Activated CD4-positive, alpha-beta memory T cell treated with anti-CD3 and anti-CD28 coated beads, Interleukin-2, amount 10 ng/mL, durations not matched to agents 7 days and 5 days (primary cell): ENCODE measurements around the gene MYLK2. TPM values are rescaled to one million over a fixed set of nuclear protein-coding genes. Genes with fewer than 3 reads are reported as not detected.

Experiments
- CTCF ChIA-PET: fragments of 350-600 bp; sonication (Branson Sonifier 250); formaldehyde crosslinking; loops from one replicate; lab custom pipeline; 2021; ENCODE audit warnings: antibody characterized with exemption, inconsistent platforms; lab: Charles Lee
- POLR2A ChIA-PET: fragments of 350-600 bp; sonication (Branson Sonifier 250); formaldehyde crosslinking; loops from one replicate; lab custom pipeline; 2021; ENCODE audit warnings: antibody characterized with exemption; lab: Charles Lee
- DNase-seq: peaks from one replicate; pipeline ENCODE4 v3.0.0-alpha.2; 2020
- H3K27ac Mint-ChIP-seq: one replicate; pipeline ENCODE4 v1.8.0; 2021; ENCODE audit warnings: mild to moderate bottlenecking, mixed read lengths
- H3K27me3 Mint-ChIP-seq: one replicate; pipeline ENCODE4 v1.8.0; 2021; ENCODE audit warnings: mixed read lengths
- H3K36me3 Mint-ChIP-seq: one replicate; pipeline ENCODE4 v1.8.0; 2021; ENCODE audit warnings: low read depth, mixed read lengths
- H3K4me1 Mint-ChIP-seq: one replicate; pipeline ENCODE4 v1.8.0; 2021; ENCODE audit warnings: mixed read lengths
- H3K4me3 Mint-ChIP-seq: one replicate; pipeline ENCODE4 v1.8.0; 2021; ENCODE audit warnings: mild to moderate bottlenecking, mixed read lengths
- H3K9me3 Mint-ChIP-seq: one replicate; pipeline ENCODE4 v1.8.0; 2021; ENCODE audit warnings: mixed read lengths
- total RNA-seq, 2 experiments: library from RNA; stranded (reverse); gene quantifications; one replicate each; pipeline ENCODE4 v1.2.3, GENCODE V29; 2021

The MYLK2 gene
- total RNA-seq = under 1 TPM; 0.33 to 0.45 TPM

GRCh38 chr20:31819083-31819784 lies at the start of gene MYLK2:
Gene MYLK2, plus strand, starts transcription at chr20:31819356. Its CDS starts 225 bp downstream, at chr20:31819581.
- no peaks in the 10 kb centered on the region for H3K27me3 Mint-ChIP-seq

GRCh38 chr20:31769681-31770080 lies 49.5 kb upstream of the MYLK2 start:
- ChIA-PET POLR2A (no interaction called here), CTCF (no interaction called here)
- no peaks in the 10 kb centered on the region for H3K27me3 Mint-ChIP-seq
- peaks cover 74% of the 10 kb centered on the region for H3K36me3 Mint-ChIP-seq
- DNase-seq = no peak
- H3K4me1 Mint-ChIP-seq = peaks cover 13% of the 10 kb centered on the region
- no peak overlapping the region for H3K4me3 Mint-ChIP-seq
- no peak overlapping the region for H3K27ac Mint-ChIP-seq
- no peaks in the 10 kb centered on the region for H3K9me3 Mint-ChIP-seq

More at GRCh38 chr20:31819083-31819784, at the start of gene MYLK2:
- no peak for DNase-seq
- ChIA-PET POLR2A (no interaction called here), CTCF (interaction anchor here (1.6 to 2.4 kb wide), 2 partner anchors 28 to 33 kb away, joined by 7 to 8 read pairs; no protein-coding TSS in a partner anchor)
- peaks cover 6% of the 10 kb centered on the region for H3K4me1 Mint-ChIP-seq
- H3K4me3 Mint-ChIP-seq = no peak within 1 kb of the TSS
- H3K9me3 Mint-ChIP-seq = no peaks in the 10 kb centered on the region
- no peaks in the 10 kb centered on the region for H3K36me3 Mint-ChIP-seq
- no peak within 1 kb of the TSS for H3K27ac Mint-ChIP-seq

- ChIA-PET POLR2A (no interaction called here), CTCF (interaction anchor here (0.7 kb wide), 1 partner anchor 29 kb away, joined by 4 read pairs; no protein-coding TSS in a partner anchor)
- H3K9me3 Mint-ChIP-seq = no peaks in the 10 kb centered on the region
- no peak overlapping the region for H3K4me3 Mint-ChIP-seq
- H3K27me3 Mint-ChIP-seq = no peaks in the 10 kb centered on the region
- H3K4me1 Mint-ChIP-seq = peaks cover 11% of the 10 kb centered on the region
- DNase-seq = no peak
- peaks cover 72% of the 10 kb centered on the region for H3K36me3 Mint-ChIP-seq
- no peak overlapping the region for H3K27ac Mint-ChIP-seq
Observed at GRCh38 chr20:31770243-31770642, 48.9 kb upstream of the MYLK2 start.

GRCh38 chr20:31774408-31774807 lies 44.7 kb upstream of the MYLK2 start:
- peaks cover 9% of the 10 kb centered on the region for H3K4me1 Mint-ChIP-seq
- DNase-seq = no peak
- H3K36me3 Mint-ChIP-seq = peaks cover 78% of the 10 kb centered on the region
- ChIA-PET CTCF (no interaction called here), POLR2A (no interaction called here)
- no peaks in the 10 kb centered on the region for H3K9me3 Mint-ChIP-seq
- no peak overlapping the region for H3K27ac Mint-ChIP-seq
- H3K27me3 Mint-ChIP-seq = no peaks in the 10 kb centered on the region
- H3K4me3 Mint-ChIP-seq = no peak overlapping the region

- Mint-ChIP-seq H3K36me3 (peaks cover 79% of the 10 kb centered on the region), H3K27ac (no peak overlapping the region), H3K4me3 (no peak overlapping the region), H3K4me1 (no peaks in the 10 kb centered on the region), H3K27me3 (no peaks in the 10 kb centered on the region), H3K9me3 (no peaks in the 10 kb centered on the region)
- ChIA-PET POLR2A (no interaction called here), CTCF (no interaction called here)
- DNase-seq = no peak
Observed at GRCh38 chr20:31780839-31781238, 38.3 kb upstream of the MYLK2 start.

- Mint-ChIP-seq H3K9me3 (no peaks in the 10 kb centered on the region), H3K4me1 (no peaks in the 10 kb centered on the region), H3K4me3 (no peak overlapping the region), H3K27me3 (no peaks in the 10 kb centered on the region), H3K36me3 (peaks cover 79% of the 10 kb centered on the region), H3K27ac (no peak overlapping the region)
- CTCF ChIA-PET = no interaction called here
- DNase-seq = no peak
- POLR2A ChIA-PET = no interaction called here
Observed at GRCh38 chr20:31781945-31782344, 37.2 kb upstream of the MYLK2 start.

- H3K27ac Mint-ChIP-seq = no peak overlapping the region
- peaks cover 78% of the 10 kb centered on the region for H3K36me3 Mint-ChIP-seq
- no peaks in the 10 kb centered on the region for H3K27me3 Mint-ChIP-seq
- no peaks in the 10 kb centered on the region for H3K9me3 Mint-ChIP-seq
- H3K4me3 Mint-ChIP-seq = no peak overlapping the region
- CTCF ChIA-PET = no interaction called here
- H3K4me1 Mint-ChIP-seq = peaks cover 2% of the 10 kb centered on the region
- POLR2A ChIA-PET = no interaction called here
- no peak for DNase-seq
Observed at GRCh38 chr20:31784354-31785044, 34.7 kb upstream of the MYLK2 start.

- Mint-ChIP-seq H3K4me1 (peaks cover 2% of the 10 kb centered on the region), H3K9me3 (no peaks in the 10 kb centered on the region), H3K27me3 (no peaks in the 10 kb centered on the region), H3K27ac (no peak overlapping the region), H3K36me3 (peaks cover 72% of the 10 kb centered on the region), H3K4me3 (no peak overlapping the region)
- ChIA-PET POLR2A (no interaction called here), CTCF (no interaction called here)
- no peak for DNase-seq
Observed at GRCh38 chr20:31785089-31785488, 34.1 kb upstream of the MYLK2 start.

GRCh38 chr20:31788578-31788977 lies 30.6 kb upstream of the MYLK2 start:
- peaks cover 65% of the 10 kb centered on the region for H3K36me3 Mint-ChIP-seq
- POLR2A ChIA-PET = interaction anchor here (0.6 to 1.0 kb wide), 2 partner anchors 30 to 1646 kb away, joined by 3 read pairs; no protein-coding TSS in a partner anchor
- DNase-seq = no peak

GRCh38 chr20:31790401-31790800 lies 28.8 kb upstream of the MYLK2 start:
- DNase-seq = no peak
- H3K4me1 Mint-ChIP-seq = peaks cover 2% of the 10 kb centered on the region
- H3K27me3 Mint-ChIP-seq = no peaks in the 10 kb centered on the region
- no peak overlapping the region for H3K27ac Mint-ChIP-seq
- peaks cover 64% of the 10 kb centered on the region for H3K36me3 Mint-ChIP-seq
- ChIA-PET POLR2A (no interaction called here), CTCF (no interaction called here)
- H3K9me3 Mint-ChIP-seq = no peaks in the 10 kb centered on the region
- no peak overlapping the region for H3K4me3 Mint-ChIP-seq

More at GRCh38 chr20:31788578-31788977, 30.6 kb upstream of the MYLK2 start:
- CTCF ChIA-PET = interaction anchor here (0.9 kb wide), 1 partner anchor 16 kb away, joined by 4 read pairs; no protein-coding TSS in a partner anchor
- no peaks in the 10 kb centered on the region for H3K9me3 Mint-ChIP-seq
- H3K27ac Mint-ChIP-seq = no peak overlapping the region
- H3K27me3 Mint-ChIP-seq = no peaks in the 10 kb centered on the region
- peaks cover 2% of the 10 kb centered on the region for H3K4me1 Mint-ChIP-seq
- H3K4me3 Mint-ChIP-seq = no peak overlapping the region

GRCh38 chr20:31797364-31797763 lies 21.8 kb upstream of the MYLK2 start:
- ChIA-PET CTCF (interaction anchor here (0.6 kb wide), 1 partner anchor 279 kb away, joined by 3 read pairs; no protein-coding TSS in a partner anchor), POLR2A (no interaction called here)
- no peaks in the 10 kb centered on the region for H3K4me1 Mint-ChIP-seq
- H3K27ac Mint-ChIP-seq = no peak overlapping the region
- H3K36me3 Mint-ChIP-seq = peaks cover 84% of the 10 kb centered on the region
- H3K27me3 Mint-ChIP-seq = no peaks in the 10 kb centered on the region
- no peak overlapping the region for H3K4me3 Mint-ChIP-seq
- H3K9me3 Mint-ChIP-seq = no peaks in the 10 kb centered on the region
- DNase-seq = no peak

- Mint-ChIP-seq H3K9me3 (no peaks in the 10 kb centered on the region), H3K4me3 (no peak overlapping the region), H3K27me3 (no peaks in the 10 kb centered on the region), H3K4me1 (peaks cover 8% of the 10 kb centered on the region), H3K36me3 (peaks cover 79% of the 10 kb centered on the region), H3K27ac (no peak overlapping the region)
- ChIA-PET POLR2A (no interaction called here), CTCF (no interaction called here)
- DNase-seq = no peak
Observed at GRCh38 chr20:31801508-31801907, 17.6 kb upstream of the MYLK2 start.

GRCh38 chr20:31803552-31804291 lies 15.4 kb upstream of the MYLK2 start:
- Mint-ChIP-seq H3K4me1 (peaks cover 8% of the 10 kb centered on the region), H3K9me3 (no peaks in the 10 kb centered on the region), H3K36me3 (peaks cover 70% of the 10 kb centered on the region), H3K27ac (no peak overlapping the region), H3K27me3 (no peaks in the 10 kb centered on the region), H3K4me3 (no peak overlapping the region)
- CTCF ChIA-PET = interaction anchor here (1.0 kb wide), 1 partner anchor 15 kb away, joined by 4 read pairs; no protein-coding TSS in a partner anchor
- DNase-seq = no peak
- POLR2A ChIA-PET = interaction anchor here (1.3 kb wide), 1 partner anchor 10 kb away, joined by 6 read pairs; no protein-coding TSS in a partner anchor
